GM23338 (cell line): ENCODE measurements around the gene OR5M8. TPM values are rescaled to one million over a fixed set of nuclear protein-coding genes. Genes with fewer than 3 reads are reported as not detected.

ENCODE experiments used
- ATAC-seq: fragments of 200-7000 bp; cut with Tn5 transposase; 3 replicates; pipeline ENCODE4 v1.9.1; 2020
- DNase-seq: peaks from one replicate; pipeline ENCODE4 v3.0.0-alpha.2; 2015; ENCODE audit warnings: low spot score
- H2AFZ ChIP-seq: fragments of 200-600 bp; sonication (generic); 2 replicates; pipeline ENCODE4 v1.8.0; 2016; ENCODE audit warnings: antibody characterized with exemption, mild to moderate bottlenecking, moderate library complexity
- H3F3A ChIP-seq: fragments of 200-600 bp; sonication (generic); replicated peaks from 2 replicates; pipeline ENCODE4 v1.8.0; 2017; ENCODE audit warnings: antibody characterized with exemption, mixed run types, low read depth
- H3K27ac ChIP-seq: fragments of 200-600 bp; sonication (generic); 2 replicates; pipeline ENCODE4 v1.6.1; 2016; ENCODE audit warnings: low read depth
- H3K27me3 ChIP-seq: fragments of 200-600 bp; sonication (generic); 2 replicates; pipeline ENCODE4 v1.8.0; 2016; ENCODE audit warnings: mild to moderate bottlenecking, mixed run types, moderate library complexity; ENCODE audit not compliant: insufficient read depth
- H3K36me3 ChIP-seq: fragments of 200-600 bp; sonication (generic); 2 replicates; pipeline ENCODE4 v1.8.0; 2016; ENCODE audit warnings: mild to moderate bottlenecking; ENCODE audit not compliant: insufficient read depth
- H3K4me1 ChIP-seq: fragments of 200-600 bp; sonication (generic); 2 replicates; pipeline ENCODE4 v1.8.0; 2016; ENCODE audit warnings: mild to moderate bottlenecking, moderate library complexity; ENCODE audit not compliant: insufficient read depth
- H3K4me2 ChIP-seq: fragments of 200-600 bp; sonication (generic); 2 replicates; pipeline ENCODE4 v1.7.1; 2017; ENCODE audit warnings: mixed run types
- H3K4me3 ChIP-seq: fragments of 200-600 bp; sonication (generic); 2 replicates; pipeline ENCODE4 v1.6.1; 2016; ENCODE audit warnings: mixed run types
- H3K79me2 ChIP-seq: fragments of 200-600 bp; sonication (generic); replicated peaks from 2 replicates; pipeline ENCODE4 v1.8.0; 2017; ENCODE audit warnings: mild to moderate bottlenecking; ENCODE audit not compliant: insufficient read depth
- H3K9me2 ChIP-seq: fragments of 200-600 bp; sonication (generic); 2 replicates; pipeline ENCODE4 v1.8.0; 2017; ENCODE audit not compliant: insufficient read depth
- H4K20me1 ChIP-seq: fragments of 200-600 bp; sonication (generic); replicated peaks from 2 replicates; pipeline ENCODE4 v1.8.0; 2017; ENCODE audit warnings: mild to moderate bottlenecking; ENCODE audit not compliant: insufficient read depth
- H3K27ac Mint-ChIP-seq: 2 replicates; pipeline ENCODE4 v1.8.0; 2020; ENCODE audit warnings: inconsistent platforms, mild to moderate bottlenecking, moderate library complexity, mixed read lengths
- H3K27me3 Mint-ChIP-seq: 3 replicates; pipeline ENCODE4 v1.8.0; 2022; ENCODE audit warnings: low read depth, mild to moderate bottlenecking, moderate library complexity, mixed read lengths, inconsistent platforms; ENCODE audit not compliant: insufficient read depth, poor library complexity
- H3K36me3 Mint-ChIP-seq: 3 replicates; pipeline ENCODE4 v1.8.0; 2021; ENCODE audit warnings: low read depth, mild to moderate bottlenecking, inconsistent platforms, moderate library complexity, mixed read lengths
- H3K4me1 Mint-ChIP-seq: 3 replicates; pipeline ENCODE4 v1.8.0; 2020; ENCODE audit warnings: mild to moderate bottlenecking, inconsistent platforms, mixed read lengths
- H3K4me3 Mint-ChIP-seq: 3 replicates; pipeline ENCODE4 v1.8.0; 2021; ENCODE audit warnings: moderate library complexity, mild to moderate bottlenecking, inconsistent platforms, mixed read lengths
- H3K9me3 Mint-ChIP-seq: 3 replicates; pipeline ENCODE4 v1.8.0; 2020; ENCODE audit warnings: moderate library complexity, mild to moderate bottlenecking, inconsistent platforms, mixed read lengths
- ZNF114 ChIP-seq: fragments of 250-450 bp; sonication (Bioruptor Pico); IDR thresholded peaks from 2 replicates; pipeline ENCODE4 v1.5.0; 2020; ENCODE audit warnings: mild to moderate bottlenecking, moderate library complexity
- polyA plus RNA-seq: library from polyadenylated mRNA; unstranded; fragments of >200 nt; fragmentation: Nextera tagmentation; extraction: Ambion mirVana; gene quantifications from 2 replicates; pipeline ENCODE4 v1.2.1, GENCODE V29; 2016
- total RNA-seq: library from RNA; depleted of rRNA; stranded (reverse); fragments of >200 nt; shearing (Covaris generic); gene quantifications from 2 replicates; pipeline ENCODE4 v1.2.3, GENCODE V29; 2014; rRNA removed

OR5M8 gene
- total and polyA plus RNA-seq, 2 experiments from 2014 or later, result not detected

DNA sequence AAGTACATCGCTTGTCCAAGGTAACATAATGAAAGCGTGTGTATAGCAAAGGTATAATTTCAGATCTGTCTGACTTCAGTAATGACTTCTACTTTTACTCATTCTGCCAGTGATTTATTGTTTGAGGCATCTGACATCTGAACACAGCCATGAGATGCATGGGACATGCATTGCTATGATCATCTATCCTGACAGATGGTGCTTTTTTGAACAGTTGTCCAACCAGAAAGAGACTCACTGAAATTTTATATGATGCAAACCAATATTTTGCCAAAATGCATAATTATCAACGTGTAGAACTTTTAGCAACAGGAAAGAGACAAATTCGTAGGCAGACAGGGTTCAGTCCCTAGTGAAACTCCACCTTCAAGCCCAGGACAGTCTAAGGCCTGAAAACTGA is 37.6 kb downstream of the OR5M8 start:
- TF ChIP-seq ZNF114 (CRISPR knock-in tag), result no peak

More for the DNA sequence above, 37.6 kb downstream of the OR5M8 start:
- H3K79me2 ChIP-seq, result no peaks in the 10 kb centered on the region
- no peak overlapping the region for H2AFZ ChIP-seq
- no peaks in the 10 kb centered on the region for H3K36me3 ChIP-seq
- peaks cover 4% of the 10 kb centered on the region; the same call in 1 of the 2 replicates for H3K9me2 ChIP-seq
- no peak for ATAC-seq
- Mint-ChIP-seq H3K4me1 (peaks cover 21% of the 10 kb centered on the region; the same call in 2 of the 3 replicates), H3K27ac (no peak overlapping the region), H3K36me3 (no peaks in the 10 kb centered on the region), H3K9me3 (no peaks in the 10 kb centered on the region; the same call in 2 of the 3 replicates), H3K27me3 (peaks cover 2% of the 10 kb centered on the region), H3K4me3 (no peak overlapping the region)
- no peak for DNase-seq
- no peak overlapping the region for H3K27ac ChIP-seq
- no peaks in the 10 kb centered on the region for H3F3A ChIP-seq
- no peak overlapping the region for H3K4me2 ChIP-seq
- H3K4me3 ChIP-seq, result no peak overlapping the region
- H3K4me1 ChIP-seq, result peaks cover 16% of the 10 kb centered on the region; the same call in 1 of the 2 replicates
- no peaks in the 10 kb centered on the region for H3K27me3 ChIP-seq
- H4K20me1 ChIP-seq, result no peaks in the 10 kb centered on the region

Other genes starting within 250 kb of the OR5M8 start
- gene OR5T3, start 239.1 kb downstream of the OR5M8 start, total RNA-seq, result not detected in 2 replicates
- gene OR5T3, start 239.1 kb downstream of the OR5M8 start, polyA plus RNA-seq, result not detected in 2 replicates
- gene OR5T1, start 217.2 kb downstream of the OR5M8 start, total RNA-seq, result not detected in 2 replicates
- gene OR5T1, start 217.2 kb downstream of the OR5M8 start, polyA plus RNA-seq, result not detected in 2 replicates
- gene OR8H1, start 199.1 kb downstream of the OR5M8 start, total RNA-seq, result not detected in 2 replicates
- gene OR8H1, start 199.1 kb downstream of the OR5M8 start, polyA plus RNA-seq, result not detected in 2 replicates
- gene OR8K3, start 176.2 kb downstream of the OR5M8 start, total RNA-seq, result not detected in 2 replicates
- gene OR8K3, start 176.2 kb downstream of the OR5M8 start, polyA plus RNA-seq, result not detected in 2 replicates
- gene OR8K1, start 145.3 kb downstream of the OR5M8 start, total RNA-seq, result not detected in 2 replicates
- not detected in 2 replicates for gene OR8K1, start 145.3 kb downstream of the OR5M8 start, polyA plus RNA-seq
- gene OR8J1, start 137.1 kb downstream of the OR5M8 start, total RNA-seq, result not detected in 2 replicates
- gene OR8J1, start 137.1 kb downstream of the OR5M8 start, polyA plus RNA-seq, result not detected in 2 replicates
- not detected in 2 replicates for gene OR8U1, start 115.7 kb downstream of the OR5M8 start, total RNA-seq
- gene OR8U1, start 115.7 kb downstream of the OR5M8 start, polyA plus RNA-seq, result not detected in 2 replicates
- not detected in 2 replicates for gene OR5AL1, start 78.7 kb downstream of the OR5M8 start, total RNA-seq
- not detected in 2 replicates for gene OR5AL1, start 78.7 kb downstream of the OR5M8 start, polyA plus RNA-seq
- not detected in 2 replicates for gene OR5M3, start 18.0 kb downstream of the OR5M8 start, total RNA-seq
- not detected in 2 replicates for gene OR5M3, start 18.0 kb downstream of the OR5M8 start, polyA plus RNA-seq
- gene OR5M11, start 51.9 kb upstream of the OR5M8 start, total RNA-seq, result not detected in 2 replicates
- gene OR5M11, start 51.9 kb upstream of the OR5M8 start, polyA plus RNA-seq, result not detected in 2 replicates
- gene OR5M10, start 86.4 kb upstream of the OR5M8 start, total RNA-seq, result not detected in 2 replicates
- not detected in 2 replicates for gene OR5M10, start 86.4 kb upstream of the OR5M8 start, polyA plus RNA-seq
- gene OR5M1, start 123.5 kb upstream of the OR5M8 start, total RNA-seq, result not detected in 2 replicates
- gene OR5M1, start 123.5 kb upstream of the OR5M8 start, polyA plus RNA-seq, result not detected in 2 replicates
- not detected in 2 replicates for gene OR5AP2, start 151.1 kb upstream of the OR5M8 start, total RNA-seq
- not detected in 2 replicates for gene OR5AP2, start 151.1 kb upstream of the OR5M8 start, polyA plus RNA-seq
- not detected in 2 replicates for gene OR5AR1, start 172.3 kb upstream of the OR5M8 start, total RNA-seq
- not detected in 2 replicates for gene OR5AR1, start 172.3 kb upstream of the OR5M8 start, polyA plus RNA-seq
- not detected in 2 replicates for gene OR9G1, start 207.7 kb upstream of the OR5M8 start, total RNA-seq
- gene OR9G1, start 207.7 kb upstream of the OR5M8 start, polyA plus RNA-seq, result not detected in 2 replicates